A549 treated with DMSO at 1 μM for 4 hours (cell line): ENCODE data around the gene FUOM. TPM values are rescaled to one million over a fixed set of nuclear protein-coding genes. Genes with fewer than 3 reads are reported as not detected.

Source experiments
- total RNA-seq: library from RNA; stranded (reverse); fragments of 200-300 nt; extraction: Qiagen RNA extraction; gene quantifications from 5 replicates; pipeline ENCODE4 v1.2.3, GENCODE V29; 2022; ENCODE audit warnings: low read depth

Gene FUOM
- total RNA-seq = 11.4 to 16.0 TPM (median 13.1 TPM) in 5 replicates

GRCh38 chr10:133357285-133358161, at the start of gene FUOM:
Gene FUOM, minus strand, starts transcription at chr10:133358019. Its CDS starts 12 bp downstream, at chr10:133358007.

GRCh38 chr10:133394064-133394663, 36.3 kb upstream of the FUOM start, which contains the start of gene MTG1:
Gene MTG1, plus strand, starts transcription at chr10:133394157. Its CDS starts 64 bp downstream, at chr10:133394221.

GRCh38 chr10:133379152-133379800, 21.5 kb upstream of the FUOM start, which contains the start of gene PAOX:
Gene PAOX, plus strand, starts transcription at chr10:133379262. Its CDS starts 55 bp downstream, at chr10:133379317.

GRCh38 chr10:133373174-133374090, 15.6 kb upstream of the FUOM start, which contains the start of gene ECHS1:
Gene ECHS1, minus strand, starts transcription at chr10:133373354. Its CDS starts 21 bp downstream, at chr10:133373333.

GRCh38 chr10:133336577-133337369, 21.0 kb downstream of the FUOM start, which contains the start of gene CALY:
Gene CALY, minus strand, starts transcription at chr10:133336896. Its CDS starts 7,907 bp downstream, at chr10:133328989.

GRCh38 chr10:133308421-133309099, 49.3 kb downstream of the FUOM start, which contains the start of the genes TUBGCP2 and ZNF511:
Gene TUBGCP2, minus strand, starts transcription at chr10:133308872. Its CDS starts 5,931 bp downstream, at chr10:133302941.
Gene ZNF511, plus strand, starts transcription at chr10:133308914. Its CDS starts 30 bp downstream, at chr10:133308944.

Other genes with a start within 250 kb of the FUOM start
- 1.3 to 3.2 TPM (median 1.7 TPM) in 5 replicates for gene KNDC1, start 197.8 kb downstream of the FUOM start, total RNA-seq
- gene UTF1, start 127.8 kb downstream of the FUOM start, total RNA-seq = 0.07 TPM in 1 of 5 replicates, not detected in the others
- gene VENTX, start 120.2 kb downstream of the FUOM start, total RNA-seq = 0.03 TPM in 1 of 5 replicates, not detected in the others
- 2.7 to 4.8 TPM (median 3.7 TPM) in 5 replicates for gene ADAM8, start 81.2 kb downstream of the FUOM start, total RNA-seq
- 37.3 to 49.9 TPM (median 43.0 TPM) in 5 replicates for gene TUBGCP2, start 49.1 kb downstream of the FUOM start, total RNA-seq
- gene ZNF511, start 49.1 kb downstream of the FUOM start, total RNA-seq = 59.7 to 77.8 TPM (median 69.4 TPM) in 5 replicates
- 0.15 to 0.66 TPM (median 0.57 TPM) in 5 replicates for gene CALY, start 21.1 kb downstream of the FUOM start, total RNA-seq
- 0.18 to 0.23 TPM in 2 of 5 replicates, not detected in the others for gene PRAP1, start 10.6 kb downstream of the FUOM start, total RNA-seq
- gene ECHS1, start 15.3 kb upstream of the FUOM start, total RNA-seq = 137 to 152 TPM (median 142 TPM) in 5 replicates
- 1.8 to 2.4 TPM (median 2.0 TPM) in 5 replicates for gene PAOX, start 21.2 kb upstream of the FUOM start, total RNA-seq
- 41.5 to 58.5 TPM (median 50.2 TPM) in 5 replicates for gene MTG1, start 36.1 kb upstream of the FUOM start, total RNA-seq
- 0.13 to 0.38 TPM (median 0.21 TPM) in 5 replicates for gene SPRN, start 66.6 kb upstream of the FUOM start, total RNA-seq
- 0.18 to 0.44 TPM (median 0.19 TPM) in 5 replicates for gene SCART1, start 95.9 kb upstream of the FUOM start, total RNA-seq
- gene CYP2E1, start 169.3 kb upstream of the FUOM start, total RNA-seq = 0.19 to 0.30 TPM (median 0.28 TPM) in 5 replicates
- not detected in 5 replicates for gene SYCE1, start 207.6 kb upstream of the FUOM start, total RNA-seq